H1 (cell line): Measurements from ENCODE around the gene PRKAR2A. TPM values are rescaled to one million over a fixed set of nuclear protein-coding genes. Genes with fewer than 3 reads are reported as not detected.

Experiments used
- CTCF ChIA-PET: fragments of 300-600 bp; sonication (Branson Sonifier 250); formaldehyde crosslinking; loops from one replicate; lab custom pipeline; 2021; ENCODE audit not compliant: partially characterized antibody; lab: Charles Lee
- POLR2A ChIA-PET: fragments of 300-600 bp; sonication (Branson Sonifier 250); formaldehyde crosslinking; loops from one replicate; lab custom pipeline; 2021; ENCODE audit warnings: inconsistent platforms; ENCODE audit not compliant: partially characterized antibody; lab: Charles Lee
- DNase-seq, 2 experiments: peaks; one replicate each; pipeline versions ENCODE4 v3.0.0 to v3.0.0-alpha.2; 2010 to 2022; ENCODE audit warnings: low spot score in 2 of 2, low read depth in 1 of 2, mixed read lengths in 1 of 2
- FAIRE-seq: peaks from 2 replicates; lab custom pipeline; 2011; peaks lifted over from hg19 to GRCh38; lab: Jason Lieb, UNC
- H2AFZ ChIP-seq: 2 replicates; pipeline ENCODE4 v1.8.1; 2012; ENCODE audit warnings: low read length, inconsistent platforms
- H2AK5ac ChIP-seq: 2 replicates; pipeline ENCODE4 v1.6.1; 2013; ENCODE audit warnings: low read depth, low read length
- H2BK120ac ChIP-seq: replicated peaks from 2 replicates; pipeline ENCODE3; 2013; ENCODE audit warnings: low read depth, low read length, inconsistent platforms
- H2BK12ac ChIP-seq: 2 replicates; pipeline ENCODE4 v1.6.1; 2013; ENCODE audit warnings: low read depth, low read length
- H2BK15ac ChIP-seq: 2 replicates; pipeline ENCODE4 v1.6.1; 2013; ENCODE audit warnings: low read length
- H2BK20ac ChIP-seq: 2 replicates; pipeline ENCODE4 v1.6.1; 2013; ENCODE audit warnings: low read length
- H2BK5ac ChIP-seq: 2 replicates; pipeline ENCODE4 v1.6.1; 2013; ENCODE audit warnings: low read depth, low read length
- H3K14ac ChIP-seq: 2 replicates; pipeline ENCODE4 v1.6.1; 2013; ENCODE audit warnings: inconsistent platforms; ENCODE audit not compliant: insufficient read length
- H3K18ac ChIP-seq: 2 replicates; pipeline ENCODE4 v1.6.1; 2013; ENCODE audit warnings: low read length; ENCODE audit errors: extremely low read depth
- H3K23ac ChIP-seq: 2 replicates; pipeline ENCODE4 v1.6.1; 2013; ENCODE audit warnings: inconsistent platforms; ENCODE audit not compliant: insufficient read length
- H3K23me2 ChIP-seq: 2 replicates; pipeline ENCODE4 v1.6.1; 2013; ENCODE audit warnings: low read depth, low read length
- H3K27ac ChIP-seq: 2 replicates; pipeline ENCODE4 v1.6.1; 2011; ENCODE audit warnings: low read depth, low read length, inconsistent platforms
- H3K27me3 ChIP-seq, 4 experiments: replicated peaks in 1 of 4; 1 replicate in 1 of 4; 2 replicates in 3 of 4; pipeline versions ENCODE4 v1.6.1 to v1.8.1; 2011 to 2013; ENCODE audit warnings: low read length in 3 of 4, mild to moderate bottlenecking in 3 of 4, inconsistent platforms in 2 of 4, mixed read lengths in 2 of 4, moderate library complexity in 1 of 4; ENCODE audit not compliant: control insufficient read depth in 3 of 4, insufficient read depth in 3 of 4; ENCODE audit errors: extremely low read depth in 1 of 4
- H3K36me3 ChIP-seq, 4 experiments: 2 replicates each; pipeline versions ENCODE4 v1.6.1 to v1.8.1; 2011 to 2013; ENCODE audit warnings: mild to moderate bottlenecking in 4 of 4, low read length in 3 of 4, moderate library complexity in 2 of 4, control low read depth in 1 of 4, inconsistent platforms in 1 of 4; ENCODE audit not compliant: insufficient read depth in 4 of 4, control insufficient read depth in 2 of 4
- H3K4ac ChIP-seq: replicated peaks from 2 replicates; pipeline ENCODE3; 2013; ENCODE audit warnings: low read length, low read depth, mixed read lengths, inconsistent platforms; ENCODE audit not compliant: insufficient read length
- H3K4me1 ChIP-seq, 4 experiments: replicated peaks in 1 of 4; 1 replicate in 1 of 4; 2 replicates in 3 of 4; pipeline versions ENCODE4 v1.6.1 to v1.8.1; 2011 to 2013; ENCODE audit warnings: low read length in 3 of 4, inconsistent platforms in 2 of 4, mixed read lengths in 1 of 4; ENCODE audit not compliant: insufficient read depth in 4 of 4, control insufficient read depth in 3 of 4
- H3K4me2 ChIP-seq, 2 experiments: 2 replicates each; pipeline versions ENCODE4 v1.6.1 to v1.8.1; 2011 to 2013; ENCODE audit warnings: low read depth in 2 of 2, low read length in 2 of 2, control low read depth in 1 of 2, inconsistent platforms in 1 of 2, mild to moderate bottlenecking in 1 of 2; ENCODE audit not compliant: insufficient read depth in 1 of 2
- H3K4me3 ChIP-seq, 4 experiments: fragments of 200-600, 300-600 bp in 1 of 4; sonication (generic), shearing (Covaris generic), sonication (Bioruptor Twin) in 1 of 4; 2 replicates each; pipeline versions ENCODE4 v1.5.1 to v1.8.1; 2011 to 2016; ENCODE audit warnings: low read length in 4 of 4, low read depth in 3 of 4, control low read depth in 2 of 4, inconsistent platforms in 2 of 4, mild to moderate bottlenecking in 2 of 4, mixed read lengths in 1 of 4, moderate library complexity in 1 of 4; ENCODE audit not compliant: insufficient read depth in 2 of 4; ENCODE audit errors: extremely low read depth in 1 of 4
- H3K56ac ChIP-seq: replicated peaks from 2 replicates; pipeline ENCODE3; 2013; ENCODE audit warnings: low read depth, mild to moderate bottlenecking, mixed read lengths, low read length, inconsistent platforms; ENCODE audit not compliant: insufficient read length
- H3K79me1 ChIP-seq: 2 replicates; pipeline ENCODE4 v1.6.1; 2013; ENCODE audit warnings: low read depth, low read length, control low read depth
- H3K79me2 ChIP-seq, 2 experiments: 2 replicates each; pipeline versions ENCODE4 v1.6.1 to v1.8.1; 2012 to 2013; ENCODE audit warnings: low read length in 2 of 2, mild to moderate bottlenecking in 2 of 2, inconsistent platforms in 1 of 2; ENCODE audit not compliant: insufficient read depth in 2 of 2, control insufficient read depth in 1 of 2
- H3K9ac ChIP-seq, 4 experiments: replicated peaks in 1 of 4; 1 replicate in 1 of 4; 2 replicates in 3 of 4; pipeline versions ENCODE4 v1.6.1 to v1.8.1; 2011 to 2013; ENCODE audit warnings: low read depth in 3 of 4, low read length in 3 of 4, control low read depth in 2 of 4, mild to moderate bottlenecking in 2 of 4, moderate library complexity in 2 of 4, inconsistent platforms in 1 of 4; ENCODE audit errors: extremely low read depth in 1 of 4
- H3K9me3 ChIP-seq, 2 experiments: 2 replicates each; pipeline versions ENCODE4 v1.6.1 to v1.8.1; 2012 to 2013; ENCODE audit warnings: mild to moderate bottlenecking in 2 of 2, moderate library complexity in 2 of 2, control low read depth in 1 of 2, inconsistent platforms in 1 of 2, low read depth in 1 of 2, low read length in 1 of 2, mixed read lengths in 1 of 2; ENCODE audit not compliant: insufficient read depth in 2 of 2
- H4K20me1 ChIP-seq, 2 experiments: replicated peaks in 1 of 2; 2 replicates each; pipeline versions ENCODE3 to v1.8.1; 2011 to 2013; ENCODE audit warnings: inconsistent platforms in 2 of 2, low read length in 2 of 2, mild to moderate bottlenecking in 1 of 2; ENCODE audit not compliant: insufficient read depth in 2 of 2, control insufficient read depth in 1 of 2
- H4K5ac ChIP-seq: 2 replicates; pipeline ENCODE4 v1.6.1; 2013; ENCODE audit warnings: low read length, low read depth, mixed read lengths, inconsistent platforms; ENCODE audit not compliant: insufficient read length
- H4K8ac ChIP-seq: 2 replicates; pipeline ENCODE4 v1.8.0; 2013; ENCODE audit warnings: mild to moderate bottlenecking, moderate library complexity, low read length, inconsistent platforms; ENCODE audit not compliant: insufficient read depth; ENCODE audit errors: extremely low read depth
- H4K91ac ChIP-seq: replicated peaks from 2 replicates; pipeline ENCODE3; 2013; ENCODE audit warnings: low read length, mixed read lengths, inconsistent platforms; ENCODE audit not compliant: insufficient read length
- KDM1A ChIP-seq: fragments of 200-600, 300-600 bp; sonication (generic); IDR thresholded peaks from 2 replicates; pipeline ENCODE4 v1.7.1; 2016; ENCODE audit warnings: mild to moderate bottlenecking, low read length, borderline replicate concordance
- MAFK ChIP-seq: IDR thresholded peaks from 2 replicates; pipeline ENCODE4 v1.6.1; 2012; ENCODE audit warnings: low read depth, mild to moderate bottlenecking, improper control_type of control experiment, low read length
- RAD21 ChIP-seq, 2 experiments: IDR thresholded peaks in 1 of 2; conservative IDR thresholded peaks in 1 of 2; 2 replicates each; pipeline ENCODE4 v1.6.1; 2011; ENCODE audit warnings: low read depth in 2 of 2, low read length in 2 of 2, improper control_type of control experiment in 1 of 2, inconsistent platforms in 1 of 2, mild to moderate bottlenecking in 1 of 2, moderate library complexity in 1 of 2
- TBP ChIP-seq: IDR thresholded peaks from 2 replicates; pipeline ENCODE4 v1.6.1; 2011; ENCODE audit warnings: low read depth, low read length, improper control_type of control experiment
- YY1 ChIP-seq: IDR thresholded peaks from 2 replicates; pipeline ENCODE4 v1.6.1; 2011; ENCODE audit warnings: low read depth, mild to moderate bottlenecking, low read length
- ZNF274 ChIP-seq: IDR thresholded peaks from 2 replicates; pipeline ENCODE4 v1.7.0; 2012; ENCODE audit warnings: low read length, borderline replicate concordance; ENCODE audit errors: extremely low read depth
- WGBS, 2 experiments: shearing (Covaris generic) in 1 of 2; methylation state at CpG; one replicate each; pipeline versions ENCODE4 v1.1.6 to v1.1.7; 2013 to 2015; ENCODE audit warnings: low lambda C conversion rate in 2 of 2, mixed read lengths in 2 of 2, inconsistent platforms in 1 of 2, low coverage in 1 of 2, missing lambda C conversion rate in 1 of 2; ENCODE audit not compliant: insufficient replicate concordance in 2 of 2, insufficient coverage in 1 of 2, insufficient read length in 1 of 2; ENCODE audit errors: extremely low coverage in 1 of 2, missing lambda C conversion rate in 1 of 2; 5-methylcytosine and 5-hydroxymethylcytosine counted together
- polyA plus RNA-seq, 7 experiments: library from polyadenylated mRNA; depleted of rRNA in 3 of 7; stranded (reverse) in 5 of 7; unstranded in 2 of 7; fragments of >200 nt in 5 of 7; fragments of 200-250 nt in 2 of 7; gene quantifications; 1 replicate in 5 of 7; 2 replicates in 1 of 7; 4 replicates in 1 of 7; pipeline versions ENCODE4 v1.2.1 to v1.2.3, GENCODE V29; 2011 to 2013; ENCODE audit warnings: missing spikeins in 2 of 7, mixed read lengths in 2 of 7
- total RNA-seq: library from RNA; stranded (reverse); fragmentation: NEBNext Ultra II Directional; extraction: Animal tissue kit (Norgen Biotek cat#: 25700); gene quantifications from 2 replicates; pipeline ENCODE4 v1.2.1, GENCODE V29; 2021

PRKAR2A gene
- total and polyA plus RNA-seq, 2 of the 8 experiments (the other 6 are each of a cell fraction or from before 2014, with no cell fraction given) = 6.3 to 42.4 TPM

DNA sequence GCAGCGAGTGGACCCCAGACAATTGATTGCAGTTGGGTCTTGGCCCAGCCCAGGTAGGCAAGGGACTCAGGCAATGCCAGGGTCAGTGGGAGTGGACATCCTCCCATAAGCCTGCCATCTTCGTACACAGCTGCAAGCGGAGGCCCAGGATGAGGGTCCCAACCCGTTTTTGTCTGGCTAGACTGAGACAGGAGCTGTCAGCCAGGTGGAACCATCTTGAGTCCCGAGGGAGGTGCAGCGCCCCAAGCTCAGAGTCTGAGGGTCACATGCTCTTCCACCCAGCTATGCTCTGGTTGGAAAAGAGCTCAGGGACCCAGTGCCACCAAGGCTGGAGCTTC lies 108.1 kb downstream of the PRKAR2A start:
- Histone ChIP-seq H2BK15ac (peak overlapping the region; percentile 36; the same call in 1 of the 2 replicates), H2BK5ac (peak overlapping the region; percentile 22; the same call in 1 of the 2 replicates), H3K79me1 (no peaks in the 10 kb centered on the region), H4K91ac (no peak overlapping the region), H3K36me3 (no peaks in the 10 kb centered on the region), H3K23ac (no peak overlapping the region), H3K23me2 (no peaks in the 10 kb centered on the region), H3K27me3 (no peaks in the 10 kb centered on the region; a peak in 1 of 7 replicates), H2BK20ac (no peak overlapping the region), H3K4me1 (peaks cover 0 to 4% (median 0%) of the 10 kb centered on the region in 4 experiments; a peak in 2 of 7 replicates), H2AFZ (peak overlapping the region; percentile 90), H3K4ac (no peak overlapping the region), H3K56ac (no peak overlapping the region), H2BK12ac (peak overlapping the region; percentile 1; the same call in 1 of the 2 replicates), H3K79me2 (no peaks in the 10 kb centered on the region), H4K20me1 (no peaks in the 10 kb centered on the region), H2AK5ac (no peak overlapping the region), H3K18ac (no peak overlapping the region), H3K14ac (no peak overlapping the region), H4K8ac (no peak overlapping the region; the same call in 1 of the 2 replicates), H3K9ac (no peak overlapping the region; a peak in 1 of 7 replicates), H3K4me2 (no peak overlapping the region), H4K5ac (no peak overlapping the region), H3K9me3 (no peaks in the 10 kb centered on the region), H2BK120ac (no peak overlapping the region), H3K4me3 (no peak overlapping the region), H3K27ac (no peak overlapping the region)
- TF ChIP-seq MAFK = no peak
- TF ChIP-seq ZNF274 = no peak
- no peak for TF ChIP-seq KDM1A
- TF ChIP-seq TBP = no peak
- TF ChIP-seq YY1 = 0 out of 2 replicates have a peak, but pooled peaks have one; percentile 19
- TF ChIP-seq RAD21 (IDR thresholded peaks at IDR 0.05 in 1 of 2, conservative IDR thresholded peaks at IDR 0.05 in 1 of 2; ENCODE audit: low read depth in 2 of 2, low read length in 2 of 2) = no peak
- FAIRE-seq (no peak), DNase-seq (no peak)
- ChIA-PET CTCF (interaction anchor here (0.5 to 6.1 kb wide), 67 partner anchors 8 to 705 kb away, joined by 3 to 75 read pairs (median 5); partner anchors contain the start of genes ARIH2, CELSR3, IP6K2 and SLC25A20), POLR2A (interaction anchor here (0.7 to 3.6 kb wide), 11 partner anchors 11 to 268 kb away, joined by 3 to 26 read pairs (median 4); partner anchors contain the start of genes ARIH2, IP6K2 and WDR6)
- WGBS, 2 experiments = 89% methylated on average over 6 of the region's 6 CpGs; no CpG with 5 or more reads in 1 of the 2 experiments
